ENCODE results near the gene CDK5R1.

DNA sequence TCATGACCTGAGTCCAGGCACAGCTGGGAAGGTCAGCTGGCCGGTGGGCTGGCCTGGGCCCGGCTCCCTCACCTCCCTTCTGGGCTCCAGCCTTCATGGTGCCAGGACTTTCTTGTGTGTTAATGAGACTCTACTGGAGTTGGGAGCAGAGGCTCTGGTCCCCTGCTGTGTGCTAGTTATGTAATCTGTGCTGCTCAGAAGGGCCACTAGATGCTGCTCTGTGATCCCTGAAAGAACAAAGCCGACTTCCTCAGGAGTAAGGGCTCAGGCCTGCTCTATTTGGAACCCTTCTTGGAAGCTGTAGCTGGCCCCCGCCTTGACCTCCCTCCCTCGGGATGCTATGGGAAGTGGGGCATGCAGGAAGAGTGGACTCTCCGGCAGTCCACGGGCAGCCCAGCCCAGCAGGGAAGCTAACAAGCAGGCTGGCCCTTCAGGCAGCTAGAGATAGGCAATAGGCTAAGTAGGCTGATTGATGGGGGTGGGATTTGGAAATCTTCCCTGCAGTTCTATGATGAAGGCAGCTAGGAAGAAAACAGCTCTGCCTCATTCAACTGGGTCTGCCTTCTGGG, 3.3 kb upstream of the CDK5R1 start:
- no peak for TF ChIP-seq TCF12 (IDR thresholded peaks at IDR 0.05)
- TF ChIP-seq, protein P1, sequence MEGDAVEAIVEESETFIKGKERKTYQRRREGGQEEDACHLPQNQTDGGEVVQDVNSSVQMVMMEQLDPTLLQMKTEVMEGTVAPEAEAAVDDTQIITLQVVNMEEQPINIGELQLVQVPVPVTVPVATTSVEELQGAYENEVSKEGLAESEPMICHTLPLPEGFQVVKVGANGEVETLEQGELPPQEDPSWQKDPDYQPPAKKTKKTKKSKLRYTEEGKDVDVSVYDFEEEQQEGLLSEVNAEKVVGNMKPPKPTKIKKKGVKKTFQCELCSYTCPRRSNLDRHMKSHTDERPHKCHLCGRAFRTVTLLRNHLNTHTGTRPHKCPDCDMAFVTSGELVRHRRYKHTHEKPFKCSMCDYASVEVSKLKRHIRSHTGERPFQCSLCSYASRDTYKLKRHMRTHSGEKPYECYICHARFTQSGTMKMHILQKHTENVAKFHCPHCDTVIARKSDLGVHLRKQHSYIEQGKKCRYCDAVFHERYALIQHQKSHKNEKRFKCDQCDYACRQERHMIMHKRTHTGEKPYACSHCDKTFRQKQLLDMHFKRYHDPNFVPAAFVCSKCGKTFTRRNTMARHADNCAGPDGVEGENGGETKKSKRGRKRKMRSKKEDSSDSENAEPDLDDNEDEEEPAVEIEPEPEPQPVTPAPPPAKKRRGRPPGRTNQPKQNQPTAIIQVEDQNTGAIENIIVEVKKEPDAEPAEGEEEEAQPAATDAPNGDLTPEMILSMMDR (IDR thresholded peaks at IDR 0.05) = peak; percentile 65
- TF ChIP-seq EZH2phosphoT487 (IDR thresholded peaks at IDR 0.05; ENCODE audit: borderline replicate concordance, low read depth) = no peak
- TF ChIP-seq RAD21 (IDR thresholded peaks at IDR 0.05; ENCODE audit: low read length) = peak; percentile 89
- no peak for TF ChIP-seq TAF1 (IDR thresholded peaks at IDR 0.05; ENCODE audit: borderline replicate concordance, low read depth, low read length)
- peak; percentile 49; the same call in 1 of the 2 replicates for TF ChIP-seq POLR2AphosphoS5 (IDR thresholded peaks at IDR 0.05; ENCODE audit: low read depth, low read length)

All from SK-N-SH (cell line).